K562 (cell line): Measurements from ENCODE around the gene BEST4. TPM values are rescaled to one million over a fixed set of nuclear protein-coding genes. Genes with fewer than 3 reads are reported as not detected.

Source experiments
- polyA plus RNA-seq, 8 experiments: library from polyadenylated mRNA; depleted of rRNA in 4 of 8; stranded (reverse) in 5 of 8; unstranded in 3 of 8; fragments of >200 nt; fragmentation: Nextera tagmentation in 2 of 8; fragmentation: Illumina TruSeq in 1 of 8; extraction: Ambion mirVana in 2 of 8; extraction: Trizol in 1 of 8; gene quantifications; 2 replicates each; pipeline versions ENCODE4 v1.2.1 to v1.2.3, GENCODE V29; 2011 to 2014; ENCODE audit warnings: inconsistent platforms in 1 of 8, missing spikeins in 1 of 8
- small RNA-seq: library from RNA; depleted of rRNA; stranded (forward); fragments of <200 nt; gene quantifications from one replicate; pipeline ENCODE3, GENCODE V24; 2014
- total RNA-seq, 7 experiments: library from RNA; depleted of rRNA in 6 of 7; stranded (reverse); fragments of >200 nt in 6 of 7; fragmentation: Illumina TruSeq in 2 of 7; extraction: Trizol in 2 of 7; gene quantifications; 2 replicates each; pipeline versions ENCODE4 v1.2.1 to v1.2.3, GENCODE V29; 2011 to 2021; ENCODE audit warnings: low replicate concordance in 1 of 7

Gene BEST4
- total and polyA plus RNA-seq, 9 of the 15 experiments (the other 6 are each of a cell fraction or from before 2014, with no cell fraction given), result 0.07 to 0.11 TPM; not detected in 7

Small RNA genes lying within 50 kb of the gene (small RNA-seq; reads per million reads assigned to genes)
- gene SNORD38A (506 reads per million, percentile 99 among the genes with 10 or more reads in this experiment), gene SNORD38B (not detected), gene SNORD46 (5,947 reads per million, percentile 100 among the genes with 10 or more reads in this experiment), gene SNORD55 (not detected)

Other genes with a start within 250 kb of the BEST4 start
Only the 7 nearest of the 12 such genes appear.
- not detected in 2 replicates for gene RNU5D-1, start 57.0 kb downstream of the BEST4 start, total RNA-seq (2014; rRNA removed)
- not detected in 2 replicates for gene RNU5D-1, start 57.0 kb downstream of the BEST4 start, total RNA-seq (2014; rRNA removed; fragmentation: Illumina TruSeq; extraction: Trizol)
- under 0.01 TPM in 1 of 2 replicates, not detected in the other for gene RNU5D-1, start 57.0 kb downstream of the BEST4 start, total RNA-seq (2015; rRNA removed; fragmentation: Illumina TruSeq; extraction: Trizol)
- not detected in 2 replicates for gene RNU5D-1, start 57.0 kb downstream of the BEST4 start, total RNA-seq (2021)
- gene RNU5D-1, start 57.0 kb downstream of the BEST4 start, polyA plus RNA-seq (2011; rRNA removed), result under 0.01 TPM in 1 of 2 replicates, not detected in the other
- not detected in 2 replicates for gene RNU5D-1, start 57.0 kb downstream of the BEST4 start, polyA plus RNA-seq (2014; fragmentation: Illumina TruSeq; extraction: Trizol)
- not detected for gene RNU5D-1, start 57.0 kb downstream of the BEST4 start, polyA plus RNA-seq (2014; fragmentation: Nextera tagmentation; extraction: Ambion mirVana)
- not detected in 2 replicates for gene RNU5D-1, start 57.0 kb downstream of the BEST4 start, polyA plus RNA-seq (2014; rRNA removed)
- gene KIF2C, start 48.3 kb downstream of the BEST4 start, total RNA-seq (2014; rRNA removed), result 143 and 159 TPM in 2 replicates
- gene KIF2C, start 48.3 kb downstream of the BEST4 start, total RNA-seq (2014; rRNA removed; fragmentation: Illumina TruSeq; extraction: Trizol), result 169 and 184 TPM in 2 replicates
- 160 and 164 TPM in 2 replicates for gene KIF2C, start 48.3 kb downstream of the BEST4 start, total RNA-seq (2015; rRNA removed; fragmentation: Illumina TruSeq; extraction: Trizol)
- gene KIF2C, start 48.3 kb downstream of the BEST4 start, total RNA-seq (2021), result 156 and 173 TPM in 2 replicates
- 214 and 226 TPM in 2 replicates for gene KIF2C, start 48.3 kb downstream of the BEST4 start, polyA plus RNA-seq (2011; rRNA removed)
- 196 and 210 TPM in 2 replicates for gene KIF2C, start 48.3 kb downstream of the BEST4 start, polyA plus RNA-seq (2014; fragmentation: Illumina TruSeq; extraction: Trizol)
- gene KIF2C, start 48.3 kb downstream of the BEST4 start, polyA plus RNA-seq (2014; fragmentation: Nextera tagmentation; extraction: Ambion mirVana), result 100 to 1,000 TPM in 1 of 2 experiments, 10 to 100 TPM in 1; 84.9 to 161 TPM
- gene KIF2C, start 48.3 kb downstream of the BEST4 start, polyA plus RNA-seq (2014; rRNA removed), result 163 and 183 TPM in 2 replicates
- 3,851 and 4,431 TPM in 2 replicates for gene RPS8, start 12.6 kb downstream of the BEST4 start, total RNA-seq (2014; rRNA removed)
- 2,850 and 3,258 TPM in 2 replicates for gene RPS8, start 12.6 kb downstream of the BEST4 start, total RNA-seq (2014; rRNA removed; fragmentation: Illumina TruSeq; extraction: Trizol)
- gene RPS8, start 12.6 kb downstream of the BEST4 start, total RNA-seq (2015; rRNA removed; fragmentation: Illumina TruSeq; extraction: Trizol), result 3,074 and 3,307 TPM in 2 replicates
- 3,109 and 3,518 TPM in 2 replicates for gene RPS8, start 12.6 kb downstream of the BEST4 start, total RNA-seq (2021)
- gene RPS8, start 12.6 kb downstream of the BEST4 start, polyA plus RNA-seq (2011; rRNA removed), result 2,871 and 3,497 TPM in 2 replicates
- gene RPS8, start 12.6 kb downstream of the BEST4 start, polyA plus RNA-seq (2014; fragmentation: Illumina TruSeq; extraction: Trizol), result 2,545 and 2,717 TPM in 2 replicates
- gene RPS8, start 12.6 kb downstream of the BEST4 start, polyA plus RNA-seq (2014; fragmentation: Nextera tagmentation; extraction: Ambion mirVana), result 1,000 to 10,000 TPM; 2,431 to 2,562 TPM
- gene RPS8, start 12.6 kb downstream of the BEST4 start, polyA plus RNA-seq (2014; rRNA removed), result 3,694 and 4,168 TPM in 2 replicates
- gene PLK3, start 12.2 kb upstream of the BEST4 start, total RNA-seq (2014; rRNA removed), result 15.3 and 17.4 TPM in 2 replicates
- gene PLK3, start 12.2 kb upstream of the BEST4 start, total RNA-seq (2014; rRNA removed; fragmentation: Illumina TruSeq; extraction: Trizol), result 5.2 and 6.6 TPM in 2 replicates
- 5.8 and 7.7 TPM in 2 replicates for gene PLK3, start 12.2 kb upstream of the BEST4 start, total RNA-seq (2015; rRNA removed; fragmentation: Illumina TruSeq; extraction: Trizol)
- gene PLK3, start 12.2 kb upstream of the BEST4 start, total RNA-seq (2021), result 17.9 and 19.3 TPM in 2 replicates
- 11.0 and 15.5 TPM in 2 replicates for gene PLK3, start 12.2 kb upstream of the BEST4 start, polyA plus RNA-seq (2011; rRNA removed)
- 12.2 and 14.0 TPM in 2 replicates for gene PLK3, start 12.2 kb upstream of the BEST4 start, polyA plus RNA-seq (2014; fragmentation: Illumina TruSeq; extraction: Trizol)
- gene PLK3, start 12.2 kb upstream of the BEST4 start, polyA plus RNA-seq (2014; fragmentation: Nextera tagmentation; extraction: Ambion mirVana), result 1 to 10 TPM in 1 of 2 experiments, under 1 TPM in 1; 0.52 to 1.9 TPM
- gene PLK3, start 12.2 kb upstream of the BEST4 start, polyA plus RNA-seq (2014; rRNA removed), result 22.7 and 24.2 TPM in 2 replicates
- 0.73 TPM in 1 of 2 replicates, not detected in the other for gene DYNLT4, start 19.2 kb upstream of the BEST4 start, total RNA-seq (2014; rRNA removed)
- gene DYNLT4, start 19.2 kb upstream of the BEST4 start, total RNA-seq (2014; rRNA removed; fragmentation: Illumina TruSeq; extraction: Trizol), result not detected in 2 replicates
- not detected in 2 replicates for gene DYNLT4, start 19.2 kb upstream of the BEST4 start, total RNA-seq (2015; rRNA removed; fragmentation: Illumina TruSeq; extraction: Trizol)
- gene DYNLT4, start 19.2 kb upstream of the BEST4 start, total RNA-seq (2021), result 0.29 TPM in 1 of 2 replicates, not detected in the other
- gene DYNLT4, start 19.2 kb upstream of the BEST4 start, polyA plus RNA-seq (2011; rRNA removed), result 0.11 TPM in 1 of 2 replicates, not detected in the other
- gene DYNLT4, start 19.2 kb upstream of the BEST4 start, polyA plus RNA-seq (2014; fragmentation: Illumina TruSeq; extraction: Trizol), result not detected in 2 replicates
- not detected for gene DYNLT4, start 19.2 kb upstream of the BEST4 start, polyA plus RNA-seq (2014; fragmentation: Nextera tagmentation; extraction: Ambion mirVana)
- not detected in 2 replicates for gene DYNLT4, start 19.2 kb upstream of the BEST4 start, polyA plus RNA-seq (2014; rRNA removed)
- gene BTBD19, start 20.4 kb upstream of the BEST4 start, total RNA-seq (2014; rRNA removed), result 0.73 and 1.5 TPM in 2 replicates
- 0.32 and 0.76 TPM in 2 replicates for gene BTBD19, start 20.4 kb upstream of the BEST4 start, total RNA-seq (2014; rRNA removed; fragmentation: Illumina TruSeq; extraction: Trizol)
- 0.41 and 0.72 TPM in 2 replicates for gene BTBD19, start 20.4 kb upstream of the BEST4 start, total RNA-seq (2015; rRNA removed; fragmentation: Illumina TruSeq; extraction: Trizol)
- gene BTBD19, start 20.4 kb upstream of the BEST4 start, total RNA-seq (2021), result 1.7 and 2.0 TPM in 2 replicates
- 1.4 and 1.5 TPM in 2 replicates for gene BTBD19, start 20.4 kb upstream of the BEST4 start, polyA plus RNA-seq (2011; rRNA removed)
- 0.95 and 1.4 TPM in 2 replicates for gene BTBD19, start 20.4 kb upstream of the BEST4 start, polyA plus RNA-seq (2014; fragmentation: Illumina TruSeq; extraction: Trizol)
- under 1 TPM; 0.22 to 0.38 TPM for gene BTBD19, start 20.4 kb upstream of the BEST4 start, polyA plus RNA-seq (2014; fragmentation: Nextera tagmentation; extraction: Ambion mirVana)
- gene BTBD19, start 20.4 kb upstream of the BEST4 start, polyA plus RNA-seq (2014; rRNA removed), result 1.8 and 1.9 TPM in 2 replicates
- 0.16 TPM in 1 of 2 replicates, not detected in the other for gene PTCH2, start 55.1 kb upstream of the BEST4 start, total RNA-seq (2014; rRNA removed)
- gene PTCH2, start 55.1 kb upstream of the BEST4 start, total RNA-seq (2014; rRNA removed; fragmentation: Illumina TruSeq; extraction: Trizol), result 16.8 and 20.5 TPM in 2 replicates
- gene PTCH2, start 55.1 kb upstream of the BEST4 start, total RNA-seq (2015; rRNA removed; fragmentation: Illumina TruSeq; extraction: Trizol), result 21.5 and 27.3 TPM in 2 replicates
- gene PTCH2, start 55.1 kb upstream of the BEST4 start, total RNA-seq (2021), result 3.0 TPM in 2 replicates
- 0.25 and 0.51 TPM in 2 replicates for gene PTCH2, start 55.1 kb upstream of the BEST4 start, polyA plus RNA-seq (2011; rRNA removed)
- 0.33 and 0.35 TPM in 2 replicates for gene PTCH2, start 55.1 kb upstream of the BEST4 start, polyA plus RNA-seq (2014; fragmentation: Illumina TruSeq; extraction: Trizol)
- under 1 TPM; 0.15 to 0.25 TPM for gene PTCH2, start 55.1 kb upstream of the BEST4 start, polyA plus RNA-seq (2014; fragmentation: Nextera tagmentation; extraction: Ambion mirVana)
- gene PTCH2, start 55.1 kb upstream of the BEST4 start, polyA plus RNA-seq (2014; rRNA removed), result 0.39 and 0.64 TPM in 2 replicates